Measurements from ENCODE around the gene CACYBP. TPM values are rescaled to one million over a fixed set of nuclear protein-coding genes. Genes with fewer than 3 reads are reported as not detected.

The CACYBP gene
- total RNA-seq, 1 experiment from 2014 or later, result 384 TPM

GRCh38 chr1:174974711-174975119 lies 25.0 kb upstream of the CACYBP start:
- CTCF ChIA-PET, result interaction anchor here (0.9 kb wide), 1 partner anchor 35 kb away, joined by 3 read pairs; no protein-coding TSS in a partner anchor
- H3K4me3 Mint-ChIP-seq (ENCODE audit: low read depth, unreplicated experiment), result no peak overlapping the region
- peaks cover 48% of the 10 kb centered on the region for H3K36me3 Mint-ChIP-seq (ENCODE audit: insufficient read depth, unreplicated experiment)
- TF ChIP-seq CTCF (IDR thresholded peaks at IDR 0.05; ENCODE audit: unreplicated experiment), result no peak
- H3K27me3 Mint-ChIP-seq (ENCODE audit: unreplicated experiment), result no peaks in the 10 kb centered on the region
- peak overlapping the region; percentile 36 for H3K27ac Mint-ChIP-seq (ENCODE audit: unreplicated experiment)
- no peak for DNase-seq
- H3K9me3 Mint-ChIP-seq (ENCODE audit: low read depth, unreplicated experiment), result no peaks in the 10 kb centered on the region
- peaks cover 52% of the 10 kb centered on the region for H3K4me1 Mint-ChIP-seq (ENCODE audit: low read depth, unreplicated experiment)
- intact Hi-C loops (cut with micrococcal nuclease; ENCODE audit: unreplicated experiment), result no loop called here
- no TSS peak for BruUV-seq (replicated peaks)

GRCh38 chr1:174975764-174976163 lies 24.0 kb upstream of the CACYBP start:
- peaks cover 40% of the 10 kb centered on the region for H3K36me3 Mint-ChIP-seq (ENCODE audit: insufficient read depth, unreplicated experiment)
- BruUV-seq (replicated peaks), result no TSS peak
- no peaks in the 10 kb centered on the region for H3K9me3 Mint-ChIP-seq (ENCODE audit: low read depth, unreplicated experiment)
- no peak for TF ChIP-seq CTCF (IDR thresholded peaks at IDR 0.05; ENCODE audit: unreplicated experiment)
- H3K27me3 Mint-ChIP-seq (ENCODE audit: unreplicated experiment), result no peaks in the 10 kb centered on the region
- CTCF ChIA-PET, result interaction anchor here (0.9 to 1.4 kb wide), 2 partner anchors 10 to 11 kb away, joined by 3 read pairs; no protein-coding TSS in a partner anchor
- peaks cover 46% of the 10 kb centered on the region for H3K4me1 Mint-ChIP-seq (ENCODE audit: low read depth, unreplicated experiment)
- DNase-seq, result no peak
- intact Hi-C loops (cut with micrococcal nuclease; ENCODE audit: unreplicated experiment), result no loop called here
- H3K4me3 Mint-ChIP-seq (ENCODE audit: low read depth, unreplicated experiment), result no peak overlapping the region
- peak overlapping the region; percentile 75 for H3K27ac Mint-ChIP-seq (ENCODE audit: unreplicated experiment)

GRCh38 chr1:174976436-174977108 lies 23.2 kb upstream of the CACYBP start:
- no peak for DNase-seq
- Mint-ChIP-seq H3K4me1 (ENCODE audit: low read depth, unreplicated experiment) (peaks cover 40% of the 10 kb centered on the region), H3K36me3 (ENCODE audit: insufficient read depth, unreplicated experiment) (peaks cover 46% of the 10 kb centered on the region), H3K9me3 (ENCODE audit: low read depth, unreplicated experiment) (no peaks in the 10 kb centered on the region), H3K4me3 (ENCODE audit: low read depth, unreplicated experiment) (no peak overlapping the region), H3K27ac (ENCODE audit: unreplicated experiment) (no peak overlapping the region), H3K27me3 (ENCODE audit: unreplicated experiment) (no peaks in the 10 kb centered on the region)
- CTCF ChIA-PET, result interaction anchor here (0.9 to 1.4 kb wide), 2 partner anchors 11 kb away, joined by 3 read pairs; no protein-coding TSS in a partner anchor
- no peak for TF ChIP-seq CTCF (IDR thresholded peaks at IDR 0.05; ENCODE audit: unreplicated experiment)
- BruUV-seq (replicated peaks), result no TSS peak
- intact Hi-C loops (cut with micrococcal nuclease; ENCODE audit: unreplicated experiment), result no loop called here

- TF ChIP-seq CTCF (IDR thresholded peaks at IDR 0.05; ENCODE audit: unreplicated experiment), result peak; percentile 54
- no peaks in the 10 kb centered on the region for H3K4me1 Mint-ChIP-seq (ENCODE audit: low read depth, unreplicated experiment)
- intact Hi-C loops (cut with micrococcal nuclease; ENCODE audit: unreplicated experiment), result loop anchor here (1.0 kb wide), 1 partner anchor 213 kb away; no protein-coding TSS in a partner anchor
- H3K27me3 Mint-ChIP-seq (ENCODE audit: unreplicated experiment), result no peaks in the 10 kb centered on the region
- H3K27ac Mint-ChIP-seq (ENCODE audit: unreplicated experiment), result no peak overlapping the region
- H3K4me3 Mint-ChIP-seq (ENCODE audit: low read depth, unreplicated experiment), result no peak overlapping the region
- no TSS peak for BruUV-seq (replicated peaks)
- peak; percentile 62 for DNase-seq
- H3K9me3 Mint-ChIP-seq (ENCODE audit: low read depth, unreplicated experiment), result no peaks in the 10 kb centered on the region
- H3K36me3 Mint-ChIP-seq (ENCODE audit: insufficient read depth, unreplicated experiment), result peaks cover 22% of the 10 kb centered on the region
- CTCF ChIA-PET, result interaction anchor here (0.8 to 1.2 kb wide), 2 partner anchors 13 to 99 kb away, joined by 3 to 4 read pairs; no protein-coding TSS in a partner anchor
Observed at GRCh38 chr1:174982971-174983689, 16.6 kb upstream of the CACYBP start.
